Suprapubic skin (tissue), 4 donors: ENCODE data around the gene ZSWIM9.
"Not testable (repeated sequence)": the region's sequence is repeated elsewhere in the genome, so short reads cannot be mapped to it uniquely, and the experiment has no call there.

ENCODE experiments used
- CTCF ChIP-seq, 2 donors: fragments of 200-600 bp in 1 of 2; fragments of 450-650 bp in 1 of 2; sonication (generic) in 1 of 2; IDR thresholded peaks; one replicate each; pipeline ENCODE4 v1.5.1; 2016 to 2019; ENCODE audit warnings: antibody characterized with exemption in 2 of 2, mild to moderate bottlenecking in 1 of 2, moderate library complexity in 1 of 2
- EP300 ChIP-seq: sonication (generic); formaldehyde crosslinking; IDR thresholded peaks from one replicate; pipeline ENCODE4 v1.6.1; 2017; ENCODE audit warnings: antibody characterized with exemption
- POLR2A ChIP-seq, 2 donors: fragments of 450-650 bp; IDR thresholded peaks; one replicate each; pipeline ENCODE4 v1.6.1; 2017; ENCODE audit warnings: antibody characterized with exemption in 2 of 2, mild to moderate bottlenecking in 2 of 2, moderate library complexity in 2 of 2
- POLR2AphosphoS5 ChIP-seq, 3 donors: sonication (generic); formaldehyde crosslinking; IDR thresholded peaks; one replicate each; pipeline ENCODE4 v1.6.1; 2017; ENCODE audit warnings: antibody characterized with exemption in 3 of 3

GRCh38 chr19:48241771-48242170 is 71.3 kb downstream of the ZSWIM9 start:
- TF ChIP-seq CTCF (IDR thresholded peaks at IDR 0.05); POLR2A (IDR thresholded peaks at IDR 0.05); POLR2AphosphoS5 (IDR thresholded peaks at IDR 0.05); EP300: not testable (repeated sequence)
